Stimulated activated naive CD4-positive, alpha-beta T cell (primary cell): Measurements from ENCODE around the gene PKD2.

Experiments
- DNase-seq, 6 experiments: peaks; one replicate each; lab custom pipeline; 2025; lab: John Stamatoyannopoulos, UW

The PKD2 gene

GRCh38 chr4:88007304-88008121 lies at the start of gene PKD2:
TSS of gene PKD2 (plus strand) at chr4:88007635. CDS start at chr4:88007734, 99 bp downstream.
- peak; percentile 20 to 72 (median 52) for DNase-seq

GRCh38 chr4:87961993-87962392 lies 45.4 kb upstream of the PKD2 start:
- DNase-seq = no peak

- no peak for DNase-seq
These were observed 44.9 kb upstream of the PKD2 start for GRCh38 chr4:87962398-87963146.

- no peak for DNase-seq
These were observed 41.9 kb upstream of the PKD2 start for GRCh38 chr4:87965501-87965975.

- no peak for DNase-seq
These were observed 41.3 kb upstream of the PKD2 start for GRCh38 chr4:87966095-87966496.

GRCh38 chr4:87967193-87967592 lies 40.2 kb upstream of the PKD2 start:
- DNase-seq = no peak

GRCh38 chr4:87970121-87970520 lies 37.3 kb upstream of the PKD2 start:
- no peak for DNase-seq

GRCh38 chr4:87971866-87972265 lies 35.6 kb upstream of the PKD2 start:
- no peak for DNase-seq

GRCh38 chr4:87973283-87974169 lies 33.9 kb upstream of the PKD2 start:
- DNase-seq = peak in 2 of 6 experiments; percentile 7 to 33

- DNase-seq = no peak
These were observed 32.5 kb upstream of the PKD2 start for GRCh38 chr4:87974856-87975462.

- peak in 1 of 6 experiments; percentile 4 for DNase-seq
These were observed 32.0 kb upstream of the PKD2 start, which contains the start of gene SPP1 for GRCh38 chr4:87975466-87975865. TSS of gene SPP1 (plus strand) at chr4:87975714. CDS start at chr4:87976896, 1,182 bp downstream.

- no peak for DNase-seq
These were observed 29.7 kb upstream of the PKD2 start for GRCh38 chr4:87977521-87978278.

- DNase-seq = no peak
These were observed 28.8 kb upstream of the PKD2 start for GRCh38 chr4:87978681-87979080.

GRCh38 chr4:87979810-87980209 lies 27.6 kb upstream of the PKD2 start:
- DNase-seq = no peak

- no peak for DNase-seq
These were observed 25.9 kb upstream of the PKD2 start for GRCh38 chr4:87981486-87981885.

GRCh38 chr4:87982036-87982435 lies 25.4 kb upstream of the PKD2 start:
- DNase-seq = no peak

- DNase-seq = no peak
These were observed 24.9 kb upstream of the PKD2 start for GRCh38 chr4:87982446-87983010.

GRCh38 chr4:87983996-87984395 lies 23.4 kb upstream of the PKD2 start:
- no peak for DNase-seq

GRCh38 chr4:87985097-87985886 lies 22.1 kb upstream of the PKD2 start:
- peak in 3 of 6 experiments; percentile 2 to 8 (median 3) for DNase-seq

- no peak for DNase-seq
These were observed 21.6 kb upstream of the PKD2 start for GRCh38 chr4:87985887-87986200.
